ENCODE data around the gene TCF23. TPM values are rescaled to one million over a fixed set of nuclear protein-coding genes. Genes with fewer than 3 reads are reported as not detected.

The TCF23 gene
- total RNA-seq, 2 experiments from 2014 or later, result not detected

DNA sequence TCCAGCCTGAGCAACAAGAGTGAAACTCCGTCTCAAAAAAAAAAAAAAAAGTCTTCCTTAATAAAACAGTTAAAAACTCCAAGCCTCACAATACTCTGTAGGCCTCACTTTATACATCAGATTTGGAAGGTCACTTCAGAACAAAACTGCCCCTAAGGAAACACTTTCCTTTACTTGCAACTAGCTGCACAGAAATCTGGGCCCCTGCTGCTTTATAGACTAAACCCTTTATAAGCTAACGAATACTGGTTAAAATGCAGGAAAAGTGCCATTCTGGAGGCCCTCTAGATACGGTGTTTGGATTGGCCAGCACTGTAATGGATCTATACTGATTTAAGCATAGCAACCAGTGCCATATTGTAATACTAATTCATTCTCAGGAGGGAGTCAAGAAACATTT, 23.7 kb upstream of the TCF23 start:
- intact Hi-C loops (cut with DNase I, micrococcal nuclease), result no loop called here
- no peak for DNase-seq
- no peaks in the 10 kb centered on the region for H3K9me3 Mint-ChIP-seq
- peaks cover 12% of the 10 kb centered on the region for H3K36me3 Mint-ChIP-seq (ENCODE audit: low read depth)
- no peaks in the 10 kb centered on the region for H3K27me3 ChIP-seq (ENCODE audit: control insufficient read depth in 1 of 2, insufficient read depth in 2 of 2, low read length in 2 of 2)
- H3K4me3 ChIP-seq (ENCODE audit: low read length), result no peak overlapping the region
- POLR2A ChIA-PET, result interaction anchor here (1.9 to 3.0 kb wide), 2 partner anchors 9 to 11 kb away, joined by 7 to 56 read pairs; partner anchors contain the start of gene PREB
- no peak overlapping the region for H3K27ac ChIP-seq (ENCODE audit: low read depth in 1 of 2, low read length in 2 of 2)
- CTCF ChIA-PET, result interaction anchor here (0.6 to 1.9 kb wide), 3 partner anchors 19 to 1531 kb away, joined by 3 to 5 read pairs (median 4); no protein-coding TSS in a partner anchor
- H3K27me3 Mint-ChIP-seq, result peaks cover 6% of the 10 kb centered on the region
- no peak for ATAC-seq (ENCODE audit: poor library complexity)
- peaks cover 9% of the 10 kb centered on the region for H3K4me1 Mint-ChIP-seq (ENCODE audit: low read depth)
- TF ChIP-seq CTCF (IDR thresholded peaks at IDR 0.05), result no peak
- peaks cover 17% of the 10 kb centered on the region for H3K4me1 ChIP-seq (ENCODE audit: insufficient read depth, low read length)
- no peak overlapping the region for H3K27ac Mint-ChIP-seq
- H3K4me3 Mint-ChIP-seq, result peak overlapping the region; percentile 80
- H3K36me3 ChIP-seq (ENCODE audit: insufficient read depth, low read length), result peaks cover 8% of the 10 kb centered on the region
- H3K9me3 ChIP-seq (ENCODE audit: control insufficient read depth in 1 of 2, insufficient read depth in 1 of 2, low read length in 2 of 2), result no peaks in the 10 kb centered on the region

DNA sequence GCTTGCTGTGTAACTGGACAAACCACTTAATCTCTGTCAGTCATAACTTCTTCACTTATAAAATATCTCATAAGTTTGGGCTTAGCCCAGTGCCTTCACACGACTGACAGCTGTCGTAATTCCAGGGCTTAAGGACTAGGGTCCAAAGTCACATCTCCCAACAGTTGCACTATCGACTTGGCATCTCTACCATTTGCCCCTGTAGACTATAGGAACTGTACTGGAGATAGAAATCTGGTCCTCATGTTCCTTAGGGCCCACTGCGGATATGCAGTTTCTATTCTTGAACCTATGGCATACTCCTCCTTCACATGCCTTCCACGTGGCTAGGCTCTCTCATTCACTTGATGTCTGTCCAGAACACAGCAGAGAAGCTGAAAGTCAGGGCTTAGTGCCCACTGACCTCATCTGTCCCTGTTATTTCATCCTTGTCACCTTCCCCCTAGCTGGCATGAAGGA, 22.5 kb upstream of the TCF23 start:
- no peaks in the 10 kb centered on the region for H3K9me3 ChIP-seq (ENCODE audit: control insufficient read depth in 1 of 2, insufficient read depth in 1 of 2, low read length in 2 of 2)
- no peak for ATAC-seq (ENCODE audit: poor library complexity)
- no peaks in the 10 kb centered on the region for H3K27me3 ChIP-seq (ENCODE audit: control insufficient read depth in 1 of 2, insufficient read depth in 2 of 2, low read length in 2 of 2)
- Mint-ChIP-seq H3K4me3 (peak overlapping the region; percentile 25), H3K4me1 (ENCODE audit: low read depth) (peaks cover 8% of the 10 kb centered on the region), H3K27ac (no peak overlapping the region), H3K36me3 (ENCODE audit: low read depth) (peaks cover 24% of the 10 kb centered on the region), H3K27me3 (no peaks in the 10 kb centered on the region), H3K9me3 (no peaks in the 10 kb centered on the region)
- peaks cover 20% of the 10 kb centered on the region for H3K36me3 ChIP-seq (ENCODE audit: insufficient read depth, low read length)
- ChIA-PET POLR2A (no interaction called here), CTCF (no interaction called here)
- H3K4me3 ChIP-seq (ENCODE audit: low read length), result no peak overlapping the region
- intact Hi-C loops (cut with DNase I, micrococcal nuclease), result no loop called here
- peaks cover 17% of the 10 kb centered on the region for H3K4me1 ChIP-seq (ENCODE audit: insufficient read depth, low read length)
- no peak overlapping the region for H3K27ac ChIP-seq (ENCODE audit: low read depth in 1 of 2, low read length in 2 of 2)
- TF ChIP-seq CTCF (IDR thresholded peaks at IDR 0.05), result no peak
- no peak for DNase-seq

GRCh38 chr2:27127883-27128667, 20.7 kb upstream of the TCF23 start:
- Mint-ChIP-seq H3K36me3 (ENCODE audit: low read depth) (peaks cover 31% of the 10 kb centered on the region), H3K9me3 (no peaks in the 10 kb centered on the region), H3K27ac (peak overlapping the region; percentile 44), H3K4me3 (no peak overlapping the region), H3K4me1 (ENCODE audit: low read depth) (peaks cover 10% of the 10 kb centered on the region), H3K27me3 (no peaks in the 10 kb centered on the region)
- POLR2A ChIA-PET, result interaction anchor here (1.0 kb wide), 1 partner anchor 41 kb away, joined by 3 read pairs; no protein-coding TSS in a partner anchor
- DNase-seq, result no peak
- intact Hi-C loops (cut with DNase I, micrococcal nuclease), result no loop called here
- CTCF ChIA-PET, result no interaction called here
- no peak for TF ChIP-seq CTCF (IDR thresholded peaks at IDR 0.05)
- Histone ChIP-seq H3K4me3 (ENCODE audit: low read length) (no peak overlapping the region), H3K4me1 (ENCODE audit: insufficient read depth, low read length) (peaks cover 24% of the 10 kb centered on the region), H3K36me3 (ENCODE audit: insufficient read depth, low read length) (peaks cover 36% of the 10 kb centered on the region), H3K27ac (ENCODE audit: low read depth in 1 of 2, low read length in 2 of 2) (no peak overlapping the region), H3K27me3 (ENCODE audit: control insufficient read depth in 1 of 2, insufficient read depth in 2 of 2, low read length in 2 of 2) (no peaks in the 10 kb centered on the region), H3K9me3 (ENCODE audit: control insufficient read depth in 1 of 2, insufficient read depth in 1 of 2, low read length in 2 of 2) (no peaks in the 10 kb centered on the region)
- no peak for ATAC-seq (ENCODE audit: poor library complexity)
